Upper lobe of left lung (tissue), 4 donors: ENCODE data around the gene TMTC1.

Source experiments
- POLR2A ChIP-seq, 4 donors: fragments of 450-650 bp; IDR thresholded peaks; one replicate each; pipeline ENCODE4 v1.5.1; 2016 to 2017; ENCODE audit warnings: antibody characterized with exemption in 4 of 4, mild to moderate bottlenecking in 2 of 4
- POLR2AphosphoS5 ChIP-seq, 2 donors: sonication (generic); formaldehyde crosslinking; IDR thresholded peaks; one replicate each; pipeline ENCODE4 v1.5.1; 2017; ENCODE audit warnings: antibody characterized with exemption in 2 of 2
- TF ChIP-seq, protein P1 (sequence below), 6 experiments: fragments of 450-650 bp in 4 of 6; fragments of 200-600 bp in 2 of 6; sonication (generic) in 2 of 6; IDR thresholded peaks; one replicate each; pipeline ENCODE4 v1.5.1; 2016 to 2019; ENCODE audit warnings: antibody characterized with exemption in 6 of 6

DNA sequence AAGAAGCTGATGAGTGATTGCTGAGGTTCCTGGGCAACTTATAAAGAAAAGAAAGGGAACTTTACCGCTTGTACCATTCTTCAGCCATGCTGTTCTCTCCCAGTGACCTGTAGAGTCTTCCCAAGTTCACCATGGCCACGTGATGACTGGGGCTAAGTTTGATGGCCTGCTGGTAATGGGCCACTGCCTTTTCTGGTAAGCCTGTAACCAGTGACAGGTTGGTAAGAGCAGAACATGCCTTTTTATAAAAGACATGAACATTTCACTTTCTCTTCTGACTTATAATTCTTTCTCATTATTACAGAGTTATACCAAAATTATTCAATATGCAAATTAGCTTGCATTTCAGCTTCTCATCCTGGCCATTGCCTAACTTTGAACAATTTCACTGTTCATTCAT lies 265.3 kb downstream of the TMTC1 start:
- no peak for TF ChIP-seq POLR2AphosphoS5 (IDR thresholded peaks at IDR 0.05)
- no peak for TF ChIP-seq POLR2A (IDR thresholded peaks at IDR 0.05)
- TF ChIP-seq, protein P1, sequence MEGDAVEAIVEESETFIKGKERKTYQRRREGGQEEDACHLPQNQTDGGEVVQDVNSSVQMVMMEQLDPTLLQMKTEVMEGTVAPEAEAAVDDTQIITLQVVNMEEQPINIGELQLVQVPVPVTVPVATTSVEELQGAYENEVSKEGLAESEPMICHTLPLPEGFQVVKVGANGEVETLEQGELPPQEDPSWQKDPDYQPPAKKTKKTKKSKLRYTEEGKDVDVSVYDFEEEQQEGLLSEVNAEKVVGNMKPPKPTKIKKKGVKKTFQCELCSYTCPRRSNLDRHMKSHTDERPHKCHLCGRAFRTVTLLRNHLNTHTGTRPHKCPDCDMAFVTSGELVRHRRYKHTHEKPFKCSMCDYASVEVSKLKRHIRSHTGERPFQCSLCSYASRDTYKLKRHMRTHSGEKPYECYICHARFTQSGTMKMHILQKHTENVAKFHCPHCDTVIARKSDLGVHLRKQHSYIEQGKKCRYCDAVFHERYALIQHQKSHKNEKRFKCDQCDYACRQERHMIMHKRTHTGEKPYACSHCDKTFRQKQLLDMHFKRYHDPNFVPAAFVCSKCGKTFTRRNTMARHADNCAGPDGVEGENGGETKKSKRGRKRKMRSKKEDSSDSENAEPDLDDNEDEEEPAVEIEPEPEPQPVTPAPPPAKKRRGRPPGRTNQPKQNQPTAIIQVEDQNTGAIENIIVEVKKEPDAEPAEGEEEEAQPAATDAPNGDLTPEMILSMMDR (IDR thresholded peaks at IDR 0.05): no peak
